Measurements from ENCODE around the gene LRRC49.

GRCh38 chr15:71098920-71099319 lies 206.3 kb downstream of the LRRC49 start:
- TF ChIP-seq CTCF (IDR thresholded peaks at IDR 0.05; ENCODE audit: borderline replicate concordance, extremely low read depth, low read length, poor library complexity, severe bottlenecking) (no peak), EZH2 (IDR thresholded peaks at IDR 0.05; ENCODE audit: borderline replicate concordance, low read depth, low read length, severe bottlenecking) (no peak)

All from DND-41 (cell line).